ENCODE measurements around the gene OR6T1.

Gene OR6T1
- 0 reads per million in 4 experiments for total RNA-seq

- no peak for DNase-seq
Measured at GRCh38 chr11:123943738-123944137, at the start of gene OR6T1. TSS of gene OR6T1 (minus strand) at chr11:123943838. CDS start at chr11:123943838, 0 bp downstream.

GRCh38 chr11:123979311-123979710, 35.7 kb upstream of the OR6T1 start:
- DNase-seq, result no peak

GRCh38 chr11:123977731-123978347, 34.2 kb upstream of the OR6T1 start, which contains the start of gene OR10S1:
TSS of gene OR10S1 (minus strand) at chr11:123977781. CDS start at chr11:123977664, 117 bp downstream.
- DNase-seq, result no peak

- no peak for DNase-seq
Measured at GRCh38 chr11:123976770-123977560, 33.3 kb upstream of the OR6T1 start.

GRCh38 chr11:123973816-123974215, 30.2 kb upstream of the OR6T1 start:
- no peak for DNase-seq

- DNase-seq, result no peak
Measured at GRCh38 chr11:123956752-123957151, 13.1 kb upstream of the OR6T1 start.

- DNase-seq, result no peak
Measured at GRCh38 chr11:123945132-123945531, 1.5 kb upstream of the OR6T1 start.

GRCh38 chr11:123942413-123942812, 1.2 kb downstream of the OR6T1 start:
- no peak for DNase-seq

- no peak for DNase-seq
Measured at GRCh38 chr11:123939317-123939716, 4.3 kb downstream of the OR6T1 start, which contains the start of gene OR4D5. TSS of gene OR4D5 (plus strand) at chr11:123939617. CDS start at chr11:123939617, 0 bp downstream.

- DNase-seq, result no peak
Measured at GRCh38 chr11:123924027-123924426, 19.6 kb downstream of the OR6T1 start.

GRCh38 chr11:123920943-123921342, 22.7 kb downstream of the OR6T1 start:
- no peak for DNase-seq

- no peak for DNase-seq
Measured at GRCh38 chr11:123905826-123906225, 37.8 kb downstream of the OR6T1 start.

GRCh38 chr11:123904932-123905331, 38.7 kb downstream of the OR6T1 start:
- DNase-seq, result no peak

- DNase-seq, result no peak
Measured at GRCh38 chr11:123903932-123904331, 39.7 kb downstream of the OR6T1 start.

GRCh38 chr11:123901867-123902266, 41.8 kb downstream of the OR6T1 start, which contains the start of gene OR8D4:
TSS of gene OR8D4 (plus strand) at chr11:123902167. CDS start at chr11:123906432, 4,265 bp downstream.
- no peak for DNase-seq

GRCh38 chr11:123899792-123900191, 43.8 kb downstream of the OR6T1 start:
- DNase-seq, result no peak

Data from effector CD8-positive, alpha-beta T cell (primary cell).